Fibroblast of lung (primary cell): ENCODE results near the gene TENM3. TPM values are rescaled to one million over a fixed set of nuclear protein-coding genes. Genes with fewer than 3 reads are reported as not detected.
A peak's percentile ranks its signal among the peaks of the same experiment; 100 is the strongest.

Experiments used
- DNase-seq, 2 donors: peaks; one replicate each; pipeline versions ENCODE4 v3.0.0 to v3.0.0-alpha.2; 2010; ENCODE audit warnings: low read depth in 2 of 2
- H2AFZ ChIP-seq: 2 replicates; pipeline ENCODE4 v1.5.1; 2012; ENCODE audit warnings: low read length, control low read depth, inconsistent platforms
- H3K27ac ChIP-seq: 2 replicates; pipeline ENCODE4 v1.5.1; 2011; ENCODE audit warnings: low read length, control low read depth; ENCODE audit not compliant: insufficient read depth
- H3K27me3 ChIP-seq: 2 replicates; pipeline ENCODE4 v1.5.1; 2011; ENCODE audit warnings: mild to moderate bottlenecking, low read length; ENCODE audit not compliant: control insufficient read depth, insufficient read depth
- H3K36me3 ChIP-seq: 2 replicates; pipeline ENCODE4 v1.5.1; 2011; ENCODE audit warnings: low read length; ENCODE audit not compliant: control insufficient read depth, insufficient read depth
- H3K4me1 ChIP-seq: 2 replicates; pipeline ENCODE4 v1.5.1; 2011; ENCODE audit warnings: low read length; ENCODE audit not compliant: control insufficient read depth, insufficient read depth; ENCODE audit errors: extremely low read depth
- H3K4me2 ChIP-seq: 2 replicates; pipeline ENCODE4 v1.5.1; 2011; ENCODE audit warnings: low read length, control low read depth; ENCODE audit not compliant: insufficient read depth; ENCODE audit errors: extremely low read depth
- H3K4me3 ChIP-seq, 4 experiments: fragments of 200-600 bp in 1 of 4; sonication (generic) in 1 of 4; replicated peaks in 1 of 4; 2 replicates each; pipeline ENCODE4 v1.5.1; 2011 to 2016; ENCODE audit warnings: low read length in 4 of 4, low read depth in 3 of 4, mild to moderate bottlenecking in 3 of 4, control low read depth in 2 of 4, inconsistent platforms in 1 of 4, mixed read lengths in 1 of 4; ENCODE audit not compliant: insufficient read depth in 1 of 4; ENCODE audit errors: control extremely low read depth in 1 of 4
- H3K79me2 ChIP-seq: 2 replicates; pipeline ENCODE4 v1.5.1; 2012; ENCODE audit warnings: mild to moderate bottlenecking, low read length, inconsistent platforms; ENCODE audit not compliant: control insufficient read depth, insufficient read depth
- H3K9ac ChIP-seq: 2 replicates; pipeline ENCODE4 v1.5.1; 2011; ENCODE audit warnings: mild to moderate bottlenecking, low read length, control low read depth; ENCODE audit not compliant: insufficient read depth
- H3K9me3 ChIP-seq: 2 replicates; pipeline ENCODE4 v1.5.1; 2012; ENCODE audit warnings: low read depth, low read length; ENCODE audit not compliant: control insufficient read depth, insufficient read depth
- H4K20me1 ChIP-seq: 2 replicates; pipeline ENCODE4 v1.5.1; 2011; ENCODE audit warnings: low read length; ENCODE audit not compliant: control insufficient read depth, insufficient read depth; ENCODE audit errors: extremely low read depth
- EZH2 ChIP-seq: IDR thresholded peaks from 2 replicates; pipeline ENCODE4 v1.5.1; 2012; ENCODE audit warnings: low read length, control low read depth, mild to moderate bottlenecking; ENCODE audit errors: missing control alignments
- polyA plus RNA-seq, 2 donors: library from polyadenylated mRNA; depleted of rRNA in 1 of 2; stranded (reverse) in 1 of 2; unstranded in 1 of 2; fragments of >200 nt; gene quantifications; 2 replicates each; pipeline ENCODE4 v1.2.1, GENCODE V29; 2011 to 2012; ENCODE audit warnings: missing spikeins in 1 of 2
- total RNA-seq: library from RNA; depleted of rRNA; stranded (reverse); fragments of >200 nt; gene quantifications from 2 replicates; pipeline ENCODE4 v1.2.1, GENCODE V29; 2014
- TF ChIP-seq, protein P1 (sequence below), 2 donors: IDR thresholded peaks in 1 of 2; conservative IDR thresholded peaks in 1 of 2; 1 replicate in 1 of 2; 2 replicates in 1 of 2; pipeline ENCODE4 v1.5.1; 2011 to 2012; ENCODE audit warnings: low read length in 2 of 2, control low read depth in 1 of 2, inconsistent platforms in 1 of 2, low read depth in 1 of 2, mild to moderate bottlenecking in 1 of 2

Gene TENM3
- total and polyA plus RNA-seq, 2 donors (not counting 1 experiment from before 2014, with no cell fraction given), result 2.7 to 3.6 TPM

DNA sequence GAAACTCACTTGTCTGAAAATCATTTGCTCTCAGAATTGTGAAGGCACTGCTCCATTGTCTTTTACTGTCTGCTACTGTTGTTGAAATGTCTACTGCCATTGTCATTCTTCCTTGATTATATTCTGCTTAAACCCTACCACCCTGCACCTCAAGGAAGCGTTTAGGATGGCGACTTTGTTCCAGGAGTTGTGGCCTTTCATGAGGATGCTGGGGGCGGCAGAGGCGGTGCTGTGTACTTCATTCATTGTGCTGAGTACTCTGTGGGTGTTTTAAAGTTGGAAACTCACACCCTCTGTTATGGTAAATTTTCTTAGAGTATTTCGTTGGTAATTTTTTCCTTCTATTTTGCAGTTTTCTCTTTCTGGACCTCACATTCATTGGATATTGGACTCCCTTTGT lies 258.9 kb downstream of the TENM3 start:
- H3K4me2 ChIP-seq, result no peak overlapping the region
- no peaks in the 10 kb centered on the region for H3K36me3 ChIP-seq
- DNase-seq, result no peak
- no peak overlapping the region for H3K9ac ChIP-seq
- no peaks in the 10 kb centered on the region for H3K27me3 ChIP-seq
- no peaks in the 10 kb centered on the region for H3K9me3 ChIP-seq
- H3K27ac ChIP-seq, result no peak overlapping the region
- no peak overlapping the region for H2AFZ ChIP-seq
- H3K4me1 ChIP-seq, result no peaks in the 10 kb centered on the region
- no peaks in the 10 kb centered on the region for H4K20me1 ChIP-seq
- TF ChIP-seq EZH2, result no peak
- TF ChIP-seq, protein P1, sequence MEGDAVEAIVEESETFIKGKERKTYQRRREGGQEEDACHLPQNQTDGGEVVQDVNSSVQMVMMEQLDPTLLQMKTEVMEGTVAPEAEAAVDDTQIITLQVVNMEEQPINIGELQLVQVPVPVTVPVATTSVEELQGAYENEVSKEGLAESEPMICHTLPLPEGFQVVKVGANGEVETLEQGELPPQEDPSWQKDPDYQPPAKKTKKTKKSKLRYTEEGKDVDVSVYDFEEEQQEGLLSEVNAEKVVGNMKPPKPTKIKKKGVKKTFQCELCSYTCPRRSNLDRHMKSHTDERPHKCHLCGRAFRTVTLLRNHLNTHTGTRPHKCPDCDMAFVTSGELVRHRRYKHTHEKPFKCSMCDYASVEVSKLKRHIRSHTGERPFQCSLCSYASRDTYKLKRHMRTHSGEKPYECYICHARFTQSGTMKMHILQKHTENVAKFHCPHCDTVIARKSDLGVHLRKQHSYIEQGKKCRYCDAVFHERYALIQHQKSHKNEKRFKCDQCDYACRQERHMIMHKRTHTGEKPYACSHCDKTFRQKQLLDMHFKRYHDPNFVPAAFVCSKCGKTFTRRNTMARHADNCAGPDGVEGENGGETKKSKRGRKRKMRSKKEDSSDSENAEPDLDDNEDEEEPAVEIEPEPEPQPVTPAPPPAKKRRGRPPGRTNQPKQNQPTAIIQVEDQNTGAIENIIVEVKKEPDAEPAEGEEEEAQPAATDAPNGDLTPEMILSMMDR (conservative IDR thresholded peaks at IDR 0.05 in 1 of 2, IDR thresholded peaks at IDR 0.05 in 1 of 2; ENCODE audit: low read depth in 1 of 2, low read length in 2 of 2), result no peak
- H3K79me2 ChIP-seq, result no peaks in the 10 kb centered on the region
- H3K4me3 ChIP-seq, result no peak overlapping the region

DNA sequence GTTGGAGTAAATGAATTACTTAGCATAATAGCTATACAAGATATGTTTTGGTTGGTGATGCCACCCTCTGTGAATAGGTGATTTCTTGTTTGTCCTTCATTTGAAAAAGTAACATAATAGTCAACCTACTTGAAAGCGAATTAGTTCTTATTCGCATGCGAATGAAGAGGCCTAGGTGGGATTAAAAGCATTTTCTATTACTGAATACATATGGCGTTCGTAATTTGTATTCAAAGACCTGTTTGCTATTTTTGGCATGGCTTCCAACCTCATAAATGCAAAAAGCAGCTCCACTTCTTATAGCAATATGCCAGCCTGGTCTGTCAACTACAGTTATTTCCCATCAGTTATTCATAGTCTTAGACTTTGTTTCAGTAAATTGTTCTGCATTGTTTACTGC lies 261.3 kb downstream of the TENM3 start:
- Histone ChIP-seq H2AFZ (no peak overlapping the region), H3K36me3 (no peaks in the 10 kb centered on the region)
- TF ChIP-seq EZH2, result no peak
- TF ChIP-seq, protein P1 (conservative IDR thresholded peaks at IDR 0.05 in 1 of 2, IDR thresholded peaks at IDR 0.05 in 1 of 2; ENCODE audit: low read depth in 1 of 2, low read length in 2 of 2), result no peak

DNA sequence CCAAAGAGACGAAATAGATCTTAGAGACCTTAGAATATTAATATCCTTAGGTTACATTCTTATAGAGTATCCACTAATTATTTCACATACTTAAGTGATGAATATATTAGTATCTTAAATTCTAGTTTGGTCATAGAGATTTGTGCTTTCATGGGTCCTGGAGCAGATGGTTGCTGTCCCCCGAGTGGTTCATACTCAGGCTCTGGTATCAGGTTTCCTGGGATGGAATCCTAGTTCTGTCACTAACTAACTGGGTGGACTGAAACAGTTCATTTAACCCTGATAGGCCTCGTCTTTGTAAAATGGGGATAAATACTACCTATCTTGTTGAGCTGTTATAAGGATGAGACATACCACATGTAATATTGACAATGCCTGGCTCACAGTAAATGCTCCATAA lies 264.6 kb downstream of the TENM3 start:
- no peak for TF ChIP-seq EZH2
- TF ChIP-seq, protein P1 (conservative IDR thresholded peaks at IDR 0.05 in 1 of 2, IDR thresholded peaks at IDR 0.05 in 1 of 2; ENCODE audit: low read depth in 1 of 2, low read length in 2 of 2), result no peak

More for the DNA sequence above, 261.3 kb downstream of the TENM3 start:
- H4K20me1 ChIP-seq, result no peaks in the 10 kb centered on the region
- no peak overlapping the region for H3K27ac ChIP-seq
- no peak overlapping the region for H3K4me2 ChIP-seq
- H3K4me3 ChIP-seq, result no peak overlapping the region
- no peaks in the 10 kb centered on the region for H3K27me3 ChIP-seq
- no peaks in the 10 kb centered on the region for H3K79me2 ChIP-seq
- no peaks in the 10 kb centered on the region for H3K9me3 ChIP-seq
- peak in 1 of 2 donors; percentile 35 for DNase-seq
- H3K4me1 ChIP-seq, result no peaks in the 10 kb centered on the region
- H3K9ac ChIP-seq, result no peak overlapping the region

More for the DNA sequence above, 264.6 kb downstream of the TENM3 start:
- H3K4me1 ChIP-seq, result no peaks in the 10 kb centered on the region
- no peak overlapping the region for H3K9ac ChIP-seq
- H3K27ac ChIP-seq, result no peak overlapping the region
- H3K36me3 ChIP-seq, result no peaks in the 10 kb centered on the region
- H3K4me2 ChIP-seq, result no peak overlapping the region
- H3K9me3 ChIP-seq, result no peaks in the 10 kb centered on the region
- no peak overlapping the region for H2AFZ ChIP-seq
- DNase-seq, result peak; percentile 7 to 23
- H3K79me2 ChIP-seq, result no peaks in the 10 kb centered on the region
- H3K4me3 ChIP-seq, result no peak overlapping the region
- H3K27me3 ChIP-seq, result no peaks in the 10 kb centered on the region
- H4K20me1 ChIP-seq, result no peaks in the 10 kb centered on the region
